GM18873 (cell line): ENCODE results near the gene GP1BB.

ENCODE experiments used
- ATAC-seq: cut with Tn5 transposase; IDR thresholded peaks from one replicate; pipeline ENCODE4 v1.9.1; 2021; ENCODE audit warnings: mild to moderate bottlenecking, moderate library complexity, moderate number of reproducible peaks; ENCODE audit not compliant: unreplicated experiment, low FRiP score

GP1BB gene

GRCh38 chr22:19739448-19739895 is 16.1 kb downstream of the GP1BB start:
- no peak for ATAC-seq

GRCh38 chr22:19739911-19740449 is 16.6 kb downstream of the GP1BB start:
- no peak for ATAC-seq

GRCh38 chr22:19740586-19740985 is 17.2 kb downstream of the GP1BB start:
- no peak for ATAC-seq

GRCh38 chr22:19741053-19741452 is 17.7 kb downstream of the GP1BB start:
- ATAC-seq = no peak

- no peak for ATAC-seq
These were observed 19.1 kb downstream of the GP1BB start for GRCh38 chr22:19742160-19743066.

- ATAC-seq = no peak
These were observed 19.7 kb downstream of the GP1BB start for GRCh38 chr22:19743081-19743480.

- no peak for ATAC-seq
These were observed 20.3 kb downstream of the GP1BB start for GRCh38 chr22:19743651-19744050.

- ATAC-seq = no peak
These were observed 21.1 kb downstream of the GP1BB start for GRCh38 chr22:19744350-19745006.

GRCh38 chr22:19745155-19746101 is 22.1 kb downstream of the GP1BB start:
- ATAC-seq = no peak

GRCh38 chr22:19746726-19747125 is 23.4 kb downstream of the GP1BB start:
- ATAC-seq = no peak

- ATAC-seq = no peak
These were observed 24.2 kb downstream of the GP1BB start for GRCh38 chr22:19747551-19747950.

GRCh38 chr22:19748139-19748538 is 24.8 kb downstream of the GP1BB start:
- ATAC-seq = no peak

- ATAC-seq = no peak
These were observed 25.8 kb downstream of the GP1BB start for GRCh38 chr22:19748991-19749664.

- no peak for ATAC-seq
These were observed 26.5 kb downstream of the GP1BB start for GRCh38 chr22:19749876-19750275.

- no peak for ATAC-seq
These were observed 27.5 kb downstream of the GP1BB start for GRCh38 chr22:19750507-19751490.

GRCh38 chr22:19751497-19752245 is 28.3 kb downstream of the GP1BB start:
- no peak for ATAC-seq

GRCh38 chr22:19753090-19753842 is 29.9 kb downstream of the GP1BB start:
- no peak for ATAC-seq
